HG03066 (cell line): Measurements from ENCODE around the gene YTHDF1.

Experiments
- ATAC-seq: cut with Tn5 transposase; IDR thresholded peaks from one replicate; pipeline ENCODE4 v1.9.1; 2021; ENCODE audit warnings: low read depth; ENCODE audit not compliant: unreplicated experiment

YTHDF1 gene

DNA sequence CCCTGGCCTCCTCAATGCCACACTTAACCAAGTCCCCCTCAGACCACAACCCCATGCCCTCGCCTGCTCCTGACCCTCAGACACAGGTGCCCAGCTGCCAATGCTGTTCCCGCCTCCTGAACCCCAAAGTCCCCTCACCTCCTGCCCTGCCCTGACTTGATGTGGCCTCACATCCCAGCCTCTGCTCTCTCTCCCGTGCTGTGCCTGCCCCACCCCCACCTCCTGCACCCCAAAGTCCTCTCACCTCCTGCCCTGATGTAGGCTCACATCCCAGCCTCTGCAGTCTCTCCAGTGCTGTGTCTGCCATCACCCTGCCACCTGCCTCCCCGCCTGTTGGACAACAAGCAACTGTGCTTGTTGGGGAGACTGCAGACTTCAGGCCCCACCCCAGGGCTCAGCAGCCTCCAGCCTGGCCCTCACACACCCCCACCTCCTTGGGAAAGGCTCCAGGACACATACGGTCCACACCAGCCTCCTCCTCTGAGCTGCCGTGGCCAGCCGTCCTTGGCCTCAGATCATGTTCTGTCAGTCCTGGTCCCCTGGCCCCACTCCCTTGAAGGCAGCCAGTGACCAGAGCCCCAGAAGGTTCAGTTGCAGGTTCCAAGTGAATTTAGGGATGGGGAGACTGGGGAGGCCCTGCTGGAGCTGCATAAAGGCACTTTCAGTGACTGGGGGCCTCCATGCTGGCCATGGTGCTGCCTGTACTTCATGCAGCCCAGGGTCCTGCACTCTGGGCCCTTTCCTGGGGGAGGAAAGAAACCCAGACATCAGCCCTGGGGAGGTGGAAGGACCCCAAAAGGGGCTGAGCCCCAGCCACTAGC is 28.4 kb downstream of the YTHDF1 start:
- ATAC-seq, result no peak

DNA sequence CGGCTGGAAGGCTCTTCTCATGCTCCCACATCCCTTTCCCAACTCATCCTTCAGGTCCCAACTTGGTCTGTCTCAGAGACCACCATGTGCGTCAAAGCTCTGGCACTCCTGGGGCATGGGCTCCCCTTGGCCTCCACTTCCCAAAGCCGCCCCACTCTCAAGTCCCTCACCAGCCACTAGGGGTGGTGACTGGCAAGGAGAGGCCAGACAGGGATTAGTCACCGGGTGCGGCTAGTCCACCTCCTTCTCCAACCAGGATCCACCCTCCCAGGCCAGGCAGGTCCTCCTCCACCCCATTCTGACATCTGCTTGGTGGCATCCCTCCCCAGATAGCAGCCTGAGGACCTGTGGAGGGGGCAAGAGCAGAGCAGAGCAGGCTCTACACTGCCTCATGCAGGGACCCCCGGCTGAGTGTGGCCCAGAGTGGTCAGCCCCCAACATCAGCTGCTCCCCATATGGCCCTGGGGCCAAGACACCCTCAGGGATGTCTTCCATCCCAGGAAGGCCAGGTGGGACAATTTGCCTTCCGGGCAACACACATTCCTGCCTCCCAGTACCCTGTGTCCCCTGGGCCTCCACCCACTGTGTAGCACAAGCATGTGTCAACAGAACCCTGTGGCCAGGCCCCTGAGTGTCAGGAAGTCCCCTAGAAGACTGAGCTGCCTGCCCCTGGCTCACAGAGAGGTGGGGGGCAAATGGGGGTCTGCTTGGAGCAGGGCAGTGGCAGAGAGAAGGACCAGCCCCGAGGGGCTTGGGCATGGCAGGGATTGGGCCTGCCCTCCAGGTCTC is 29.2 kb downstream of the YTHDF1 start:
- no peak for ATAC-seq

DNA sequence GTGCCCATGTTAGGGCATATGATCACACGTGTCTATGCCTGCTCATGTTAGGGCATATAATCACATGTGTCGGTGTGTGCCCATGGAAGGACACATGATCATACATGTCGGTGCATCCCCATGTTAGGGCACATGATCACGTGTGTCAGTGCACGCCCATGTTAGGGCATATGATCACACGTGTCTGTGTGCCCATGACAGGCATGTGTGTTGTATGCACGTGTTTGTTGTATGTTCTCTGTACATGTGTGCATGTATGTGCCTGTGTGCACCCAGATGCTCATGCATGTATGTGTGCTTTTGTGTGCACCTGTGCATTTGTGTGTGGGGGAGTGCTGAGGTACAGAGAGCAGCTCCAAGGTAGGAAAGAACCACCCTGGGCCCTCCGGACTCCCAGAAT is 29.8 kb downstream of the YTHDF1 start:
- no peak for ATAC-seq

DNA sequence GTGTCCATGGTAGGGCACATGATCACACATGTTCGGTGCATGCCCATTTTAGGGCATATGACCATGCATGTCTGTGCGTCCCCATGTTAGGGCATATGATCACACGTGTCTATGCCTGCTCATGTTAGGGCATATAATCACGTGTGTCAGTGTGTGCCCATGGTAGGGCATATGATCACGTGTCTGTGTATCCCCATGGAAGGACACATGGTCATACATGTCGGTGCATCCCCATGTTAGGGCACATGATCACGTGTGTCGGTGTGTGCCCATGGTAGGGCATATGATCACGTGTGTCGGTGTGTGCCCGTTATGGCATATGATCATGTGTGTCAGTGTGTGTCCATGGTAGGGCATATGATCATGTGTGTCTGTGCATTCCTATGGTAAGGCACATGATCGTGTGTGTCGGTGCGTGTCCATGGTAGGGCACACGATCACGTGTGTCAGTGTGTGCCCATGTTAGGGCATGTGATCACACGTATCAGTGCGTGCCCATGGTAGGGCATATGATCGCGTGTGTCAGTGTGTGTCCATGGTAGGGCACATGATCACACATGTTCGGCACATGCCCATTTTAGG is 30.6 kb downstream of the YTHDF1 start:
- no peak for ATAC-seq

DNA sequence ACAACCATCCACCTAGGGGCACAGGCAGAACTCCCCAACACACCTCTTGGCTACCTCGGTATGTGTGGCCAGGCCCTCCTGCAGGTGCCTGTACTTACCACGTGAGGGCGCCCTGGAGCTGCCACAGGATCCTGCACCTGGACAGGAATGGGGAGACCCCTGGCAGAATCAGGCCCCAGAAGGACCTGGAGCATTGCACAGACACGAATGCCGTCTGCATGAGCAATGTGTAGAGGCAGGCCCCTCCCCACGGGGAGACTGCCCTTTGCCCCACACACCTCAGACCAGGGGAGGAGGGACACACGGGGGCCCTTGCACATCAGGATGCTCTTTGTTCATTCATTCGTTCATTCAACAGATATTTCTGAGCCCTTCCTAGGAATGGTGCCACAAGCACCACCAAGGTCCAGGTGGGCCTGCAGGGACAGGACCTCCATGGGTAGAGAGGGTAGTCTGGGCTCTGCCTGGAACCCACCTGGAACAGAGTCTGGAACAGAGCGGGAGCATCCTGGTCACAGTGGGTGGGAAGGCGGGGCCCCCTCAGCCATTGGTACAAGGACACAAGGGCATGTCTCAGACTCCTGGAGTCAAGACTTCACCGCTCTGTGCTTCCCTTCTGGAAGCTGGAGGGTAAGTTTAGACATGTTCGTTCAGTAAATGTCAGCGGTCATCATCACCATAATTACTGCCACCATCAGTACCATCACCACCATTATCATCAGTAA is 32.3 kb downstream of the YTHDF1 start:
- ATAC-seq, result no peak

DNA sequence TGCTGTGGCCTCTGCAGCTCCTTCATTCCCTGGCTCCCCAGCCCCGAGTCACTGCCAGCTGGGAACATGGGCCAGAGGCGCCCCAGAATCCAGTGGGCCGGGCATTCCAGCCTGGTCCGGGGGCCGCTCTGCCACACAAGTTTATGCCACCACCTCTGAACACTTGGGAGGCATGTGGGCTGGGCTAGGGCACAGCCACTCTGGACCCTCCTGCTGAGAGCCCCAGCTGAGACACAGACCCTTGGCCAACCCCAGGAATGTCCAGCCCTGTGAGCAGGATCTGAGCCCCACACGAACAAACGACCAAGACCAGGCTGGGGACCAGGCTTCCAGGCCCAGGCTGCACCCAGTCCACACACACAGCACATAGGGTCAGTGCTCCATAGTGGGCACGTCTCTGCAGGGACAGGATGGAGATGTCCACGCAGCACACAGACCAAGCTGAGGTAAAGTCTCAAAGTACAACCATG is 33.0 kb downstream of the YTHDF1 start:
- ATAC-seq, result no peak

DNA sequence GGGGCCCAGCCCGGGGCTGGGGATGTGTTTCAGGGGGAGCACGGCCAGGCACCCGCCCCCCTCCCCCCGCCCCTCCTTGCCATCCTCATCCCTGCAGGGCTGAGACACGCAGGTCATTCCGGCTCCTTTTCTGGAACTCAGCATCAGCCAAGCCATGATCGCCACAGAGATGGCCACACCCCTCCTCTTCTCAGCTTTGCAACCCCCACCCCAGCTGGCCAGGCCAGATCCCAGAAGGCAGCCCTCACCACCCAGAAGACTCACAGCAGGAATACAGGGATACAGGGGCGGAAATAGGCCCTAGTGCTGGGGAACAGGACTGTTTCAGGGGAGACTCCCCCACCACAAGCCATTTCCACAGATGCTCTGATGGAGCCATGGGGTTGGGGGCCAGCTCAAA is 33.5 kb downstream of the YTHDF1 start:
- no peak for ATAC-seq

DNA sequence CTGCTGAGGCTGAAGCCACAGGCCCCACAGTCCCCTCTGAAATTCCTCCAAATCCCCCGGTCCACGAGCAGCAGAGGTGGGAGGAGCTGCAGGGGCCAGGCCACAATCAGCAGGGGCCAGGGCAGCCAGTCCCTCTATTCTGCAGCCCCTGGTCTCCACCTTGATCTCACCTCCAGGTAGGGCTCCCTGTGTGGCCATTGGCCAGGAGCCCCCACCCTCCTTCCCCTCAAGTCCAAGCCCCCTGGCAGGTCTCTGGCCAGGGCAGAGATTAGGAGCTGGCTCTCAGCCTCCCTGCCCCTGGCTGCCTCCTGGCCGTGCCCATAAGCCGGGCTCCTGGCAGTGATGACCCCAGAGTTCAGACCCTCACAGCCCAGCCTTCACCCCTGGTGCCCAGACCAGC is 34.7 kb downstream of the YTHDF1 start:
- ATAC-seq, result no peak

DNA sequence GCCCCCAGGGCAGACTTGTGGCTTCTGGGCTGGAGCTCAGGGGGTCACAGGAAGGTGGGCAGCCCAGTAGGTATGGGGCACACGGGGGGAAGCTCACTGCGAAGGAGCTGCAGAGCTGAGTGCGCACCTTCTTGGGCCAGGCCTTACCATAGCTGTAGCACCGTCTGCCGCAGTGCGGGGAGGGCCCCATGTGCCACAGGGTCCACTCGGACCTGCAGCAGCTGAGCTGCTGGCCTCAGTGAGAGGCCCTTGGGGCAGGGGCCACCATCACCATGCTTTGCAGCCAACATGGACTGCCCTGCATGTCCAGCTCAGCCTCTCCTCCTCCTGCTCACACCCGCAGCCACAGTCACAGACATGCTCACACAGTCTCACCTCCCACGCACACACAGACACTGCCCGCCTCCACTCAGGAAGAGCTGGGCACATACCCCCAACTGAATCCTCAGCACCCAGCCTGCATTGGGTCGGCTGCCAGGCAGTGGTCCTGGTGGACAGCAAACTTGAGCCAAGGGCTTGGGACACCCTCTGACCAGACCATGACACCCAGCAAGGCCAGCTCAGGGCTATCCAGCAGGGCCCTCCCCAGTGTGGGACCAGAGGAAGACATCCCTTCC is 35.3 kb downstream of the YTHDF1 start:
- ATAC-seq, result no peak

DNA sequence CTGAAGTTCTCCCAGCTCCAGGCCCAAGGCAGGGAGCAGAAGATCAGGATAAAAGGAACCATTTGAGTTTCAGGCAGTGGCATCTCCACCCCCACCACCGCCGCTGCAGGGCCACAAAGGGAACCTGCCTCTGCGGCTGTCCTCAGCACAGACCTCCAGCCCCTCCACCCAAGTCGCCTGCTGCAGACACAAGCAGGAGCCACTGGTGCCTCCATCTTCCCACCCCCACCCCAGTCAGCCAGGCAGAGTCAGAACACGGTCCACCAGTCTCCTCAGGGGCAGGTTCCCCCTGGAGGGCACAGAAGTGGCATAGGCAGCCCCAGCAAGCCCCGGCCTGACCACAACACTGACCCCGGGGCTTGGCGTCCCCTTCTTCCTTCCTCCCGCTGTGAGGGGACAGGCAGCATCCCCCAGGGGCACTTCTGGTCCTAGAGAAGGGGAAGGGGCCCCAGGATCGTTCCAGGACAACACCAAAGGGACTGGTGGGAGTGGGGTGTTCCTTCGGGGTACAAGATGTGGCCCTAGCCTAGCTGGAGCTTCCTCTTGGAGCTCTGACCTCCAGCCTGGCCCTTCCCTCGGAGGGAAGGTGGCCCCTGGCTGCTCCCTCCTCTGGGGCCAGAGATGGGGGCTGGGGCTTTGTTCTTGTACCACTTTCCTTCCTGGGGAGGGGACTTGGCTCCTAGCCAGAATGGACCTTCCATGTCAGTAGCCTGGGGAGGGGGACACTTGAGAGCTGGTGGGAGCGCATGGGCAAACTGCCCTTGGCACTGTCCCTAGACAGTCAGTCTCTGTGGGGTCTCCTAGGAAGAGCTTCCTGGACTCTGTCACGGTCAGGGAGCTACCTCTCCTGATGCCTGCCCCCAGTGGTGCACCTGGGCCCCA is 36.0 kb downstream of the YTHDF1 start:
- ATAC-seq, result no peak

DNA sequence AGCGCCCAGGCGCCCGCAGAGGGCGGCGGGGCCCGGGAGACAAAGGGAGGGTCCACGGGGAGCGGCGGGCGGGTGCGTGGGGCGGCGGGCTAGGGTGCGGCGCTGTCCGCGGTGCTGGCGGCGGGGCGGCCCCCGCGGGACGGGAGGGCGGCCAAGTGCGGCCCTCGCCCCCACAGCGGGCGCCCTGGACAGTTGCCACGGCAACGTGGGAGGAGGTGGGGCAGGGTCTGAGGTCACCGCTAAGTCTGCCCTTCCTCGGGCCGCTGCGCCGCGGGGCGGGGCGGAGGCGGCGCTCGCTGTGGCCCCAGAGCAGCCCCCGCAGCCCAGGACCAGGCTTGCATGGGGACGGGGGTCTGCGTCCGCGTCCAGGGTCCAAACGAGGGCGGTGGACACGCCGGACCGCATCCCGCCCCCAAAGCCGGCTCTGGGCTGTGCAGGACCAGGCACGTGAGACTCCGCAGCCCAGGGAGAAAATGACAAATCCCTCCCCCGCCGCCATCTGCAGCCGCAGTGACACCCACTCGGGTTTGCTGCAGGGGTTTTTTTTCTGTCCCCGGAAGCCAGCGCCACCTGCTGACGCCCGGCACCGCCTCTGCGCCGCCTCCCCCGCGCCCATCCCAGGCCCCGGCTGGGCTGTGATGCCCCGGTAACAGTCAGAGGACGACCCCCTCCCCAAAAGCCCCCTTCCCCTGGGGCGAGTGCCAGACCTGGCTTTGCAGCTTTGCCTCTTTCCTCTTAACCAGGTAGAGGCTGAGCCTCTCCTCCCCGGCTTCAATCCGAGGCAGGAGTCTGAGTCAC is 36.8 kb downstream of the YTHDF1 start:
- ATAC-seq, result no peak

DNA sequence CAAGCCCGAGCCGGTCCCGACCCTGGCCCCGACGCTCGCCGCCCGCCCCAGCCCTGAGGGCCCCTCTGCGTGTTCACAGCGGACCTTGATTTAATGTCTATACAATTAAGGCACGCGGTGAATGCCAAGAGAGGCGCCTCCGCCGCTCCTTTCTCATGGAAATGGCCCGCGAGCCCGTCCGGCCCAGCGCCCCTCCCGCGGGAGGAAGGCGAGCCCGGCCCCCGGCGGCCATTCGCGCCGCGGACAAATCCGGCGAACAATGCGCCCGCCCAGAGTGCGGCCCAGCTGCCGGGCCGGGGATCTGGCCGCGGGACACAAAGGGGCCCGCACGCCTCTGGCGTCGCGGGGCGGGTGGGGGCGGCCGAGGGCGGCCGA is 37.5 kb downstream of the YTHDF1 start:
- no peak for ATAC-seq

DNA sequence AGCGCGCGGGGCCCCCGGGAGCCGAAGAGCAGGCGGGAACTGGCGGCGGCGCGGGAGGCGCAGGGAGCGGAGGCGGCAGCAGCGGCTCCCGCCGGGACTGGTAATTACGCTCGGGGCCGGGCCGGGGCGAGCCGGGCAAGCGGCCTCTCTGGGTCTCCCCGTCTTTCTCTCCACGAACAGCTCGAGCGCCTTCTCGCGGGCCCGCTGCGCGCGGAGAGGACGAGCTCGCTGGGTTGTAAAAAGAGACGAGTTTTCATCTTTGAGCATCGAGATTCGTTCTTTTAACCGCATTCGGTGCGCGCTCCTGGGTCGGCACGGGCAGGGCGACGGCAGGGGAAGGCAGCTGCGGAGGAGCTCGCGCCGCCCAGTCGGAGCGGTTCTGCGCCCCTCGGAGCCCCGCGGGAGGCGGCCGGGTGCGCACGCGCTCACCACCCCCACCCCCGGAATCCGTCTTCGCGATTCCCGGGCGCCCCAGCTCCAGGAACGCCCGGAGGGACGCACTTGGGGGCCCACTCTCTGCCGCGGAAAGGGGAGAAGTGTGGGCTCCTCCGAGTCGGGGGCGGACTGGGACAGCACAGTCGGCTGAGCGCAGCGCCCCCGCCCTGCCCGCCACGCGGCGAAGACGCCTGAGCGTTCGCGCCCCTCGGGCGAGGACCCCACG is 38.0 kb downstream of the YTHDF1 start:
- no peak for ATAC-seq

DNA sequence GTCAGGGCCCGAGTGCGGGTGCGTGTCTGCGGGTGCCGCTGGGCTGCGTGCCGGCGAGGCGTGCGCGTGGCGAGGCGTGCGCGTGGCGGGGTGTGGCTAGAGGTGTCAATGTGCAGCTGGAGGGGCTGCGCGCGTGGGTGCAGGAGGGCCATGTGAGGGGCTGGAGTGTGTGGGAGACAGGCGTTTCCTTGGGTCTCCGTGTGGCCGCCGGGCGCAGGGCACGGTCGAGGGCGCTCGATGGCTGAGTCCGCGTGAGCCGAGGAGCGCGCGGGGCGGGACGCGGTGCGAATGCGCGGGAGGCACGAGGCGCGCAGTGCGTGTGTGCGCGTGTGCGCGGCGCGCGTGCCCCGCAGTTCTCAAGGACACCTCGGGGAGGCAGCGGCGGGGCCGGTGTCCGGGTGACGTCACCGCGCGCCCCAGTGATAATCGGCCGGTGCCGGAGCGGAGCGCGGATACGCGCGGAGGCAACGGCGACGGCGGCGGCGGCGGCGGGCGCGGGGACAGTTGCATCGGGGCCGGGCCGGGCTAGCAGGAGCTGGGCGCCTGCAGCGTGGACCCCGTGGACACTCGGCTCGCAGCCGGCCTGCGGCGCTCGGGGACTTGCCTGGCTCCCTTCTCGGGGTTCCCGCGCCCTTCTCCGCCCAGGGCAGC is 38.7 kb downstream of the YTHDF1 start:
- ATAC-seq, result no peak

DNA sequence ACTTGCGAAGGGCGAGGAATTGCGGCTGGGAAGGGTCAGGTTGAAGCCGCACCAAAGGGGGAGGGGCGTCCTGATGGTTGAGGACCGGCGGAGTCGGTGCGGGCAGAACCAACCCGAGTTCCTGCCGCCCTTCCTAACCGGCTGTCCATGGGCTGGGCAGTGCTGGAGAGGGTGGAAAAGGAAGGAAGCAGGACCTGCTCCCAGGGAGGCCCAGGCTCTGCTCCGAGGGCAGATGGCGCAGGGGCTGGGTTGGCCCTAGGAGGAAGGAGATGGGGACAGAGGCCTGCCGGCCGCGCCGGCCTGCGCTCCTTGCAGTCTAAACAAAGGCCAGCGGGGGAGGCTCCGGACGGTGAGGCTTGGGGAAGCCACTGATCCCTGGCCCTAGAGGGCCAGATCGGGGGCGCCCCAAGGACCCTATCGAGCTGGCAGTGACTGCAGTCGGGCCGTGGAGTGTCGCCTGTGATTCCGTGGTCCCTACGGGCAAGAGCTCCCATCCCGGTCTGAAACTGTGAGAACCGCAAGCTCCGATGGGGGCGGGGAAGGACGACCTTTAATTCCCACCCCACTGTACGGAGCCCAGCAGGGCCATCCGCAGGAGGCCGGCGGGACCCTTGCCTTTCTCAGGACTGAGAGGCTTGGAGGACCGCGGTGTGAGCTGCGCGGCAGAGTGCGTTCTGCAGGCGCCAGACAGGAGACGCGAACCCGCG is 39.4 kb downstream of the YTHDF1 start:
- ATAC-seq, result no peak

DNA sequence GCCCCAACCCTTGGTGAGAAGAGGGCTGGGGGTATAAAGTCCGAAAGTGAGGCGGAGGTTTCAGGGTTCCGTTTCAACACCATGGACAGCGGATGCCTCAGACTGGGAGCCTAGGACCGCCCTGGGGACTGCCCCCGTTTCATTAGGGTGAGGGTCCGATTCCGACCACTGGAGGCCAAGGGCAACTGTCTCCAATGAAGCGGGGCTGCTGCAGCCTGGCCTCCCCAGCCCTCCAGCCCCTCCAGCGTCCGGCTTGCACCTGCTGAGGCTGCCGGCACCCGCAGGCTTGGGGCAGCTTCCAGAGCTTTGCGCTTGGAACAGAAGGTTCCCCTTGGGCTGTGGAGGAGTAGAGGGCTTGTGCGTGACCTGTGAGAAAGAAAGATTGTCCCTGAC is 39.9 kb downstream of the YTHDF1 start:
- no peak for ATAC-seq
